Transverse colon (tissue), 4 donors: ENCODE results near the gene HAUS3. TPM values are rescaled to one million over a fixed set of nuclear protein-coding genes. Genes with fewer than 3 reads are reported as not detected.

Source experiments
- DNase-seq: peaks from one replicate; pipeline ENCODE4 v3.0.0-alpha.2; 2019
- H3K27ac ChIP-seq, 4 donors: fragments of 200-600 bp; sonication (generic); 2 replicates each; pipeline ENCODE4 v1.5.1; 2016 to 2018; ENCODE audit warnings: inconsistent platforms in 4 of 4
- H3K27me3 ChIP-seq: fragments of 200-600 bp; sonication (generic); 2 replicates; pipeline ENCODE4 v1.5.1; 2017; ENCODE audit warnings: inconsistent platforms
- H3K36me3 ChIP-seq, 4 donors: fragments of 200-600 bp; sonication (generic); 2 replicates each; pipeline ENCODE4 v1.5.1; 2017 to 2019; ENCODE audit warnings: inconsistent platforms in 4 of 4
- H3K4me1 ChIP-seq, 4 donors: fragments of 200-600 bp; sonication (generic); 2 replicates each; pipeline ENCODE4 v1.5.1; 2017 to 2020; ENCODE audit warnings: inconsistent platforms in 4 of 4
- H3K4me3 ChIP-seq, 4 donors: fragments of 200-600 bp; sonication (generic); 1 replicate in 1 of 4; 2 replicates in 3 of 4; pipeline versions ENCODE4 v1.5.1 to v1.6.1; 2017 to 2019; ENCODE audit warnings: inconsistent platforms in 4 of 4
- H3K9me3 ChIP-seq, 2 donors: fragments of 200-600 bp; sonication (generic); 2 replicates each; pipeline ENCODE4 v1.5.1; 2017 to 2019; ENCODE audit warnings: inconsistent platforms in 2 of 2
- EP300 ChIP-seq: sonication (generic); formaldehyde crosslinking; IDR thresholded peaks from one replicate; pipeline ENCODE4 v1.6.1; 2017; ENCODE audit warnings: antibody characterized with exemption, low read depth
- POLR2A ChIP-seq: fragments of 450-650 bp; IDR thresholded peaks from one replicate; pipeline ENCODE4 v1.6.1; 2016; ENCODE audit warnings: antibody characterized with exemption, mild to moderate bottlenecking, moderate library complexity
- POLR2AphosphoS5 ChIP-seq, 3 donors: sonication (generic); formaldehyde crosslinking; IDR thresholded peaks; one replicate each; pipeline ENCODE4 v1.6.1; 2016; ENCODE audit warnings: antibody characterized with exemption in 3 of 3
- WGBS, 2 donors: methylation state at CpG; one replicate each; pipeline ENCODE4 v1.1.5; 2018; ENCODE audit warnings: low coverage in 1 of 2; 5-methylcytosine and 5-hydroxymethylcytosine counted together
- in situ Hi-C, 4 donors: fragments of 200-750 bp; cut with MboI; loops; one replicate each; pipeline versions ENCODE4 v1.15.0 to v1.15.1; 2017; ENCODE audit warnings: low sequenced_read_pairs in 3 of 4, low pct_ligation_motif_present in 1 of 4, low pct_unique_long_range_greater_than_20kb in 1 of 4
- intact Hi-C: fragments of 100-400 bp; cut with DNase I; formaldehyde crosslinking; loops from one replicate; pipeline ENCODE4 v1.15.1; 2023; ENCODE audit warnings: low total_unique reads
- total RNA-seq, 4 donors: library from RNA; depleted of rRNA; stranded (reverse); fragments of >200 nt; gene quantifications; one replicate each; pipeline ENCODE4 v1.1.0, GENCODE V29; 2016
- TF ChIP-seq, protein P1 (sequence below), 5 experiments: fragments of 200-600 bp in 3 of 5; fragments of 450-650 bp in 2 of 5; sonication (generic) in 3 of 5; IDR thresholded peaks; 1 replicate in 2 of 5; 2 replicates in 3 of 5; pipeline ENCODE4 v1.5.1; 2016 to 2017; ENCODE audit warnings: antibody characterized with exemption in 5 of 5, inconsistent platforms in 3 of 5, mild to moderate bottlenecking in 2 of 5, moderate library complexity in 1 of 5

HAUS3 gene
- total RNA-seq, 4 donors from 2014 or later = 2.0 to 18.0 (median 11.3) TPM

- H3K27me3 ChIP-seq = no peaks in the 10 kb centered on the region
- H3K36me3 ChIP-seq = peaks cover 0 to 9% (median under 1%) of the 10 kb centered on the region in 4 donors
- in situ Hi-C loops (no loop called here), intact Hi-C loops (no loop called here)
- H3K9me3 ChIP-seq = no peaks in the 10 kb centered on the region
- DNase-seq = peak; percentile 10
- 63% methylated on average over 15 of the region's 18 CpGs; no CpG with 5 or more reads in 1 of the 2 donors for WGBS, 2 donors
- peaks cover 28 to 57% (median 53%) of the 10 kb centered on the region in 4 donors for H3K4me1 ChIP-seq
- no peak overlapping the region for H3K4me3 ChIP-seq
- H3K27ac ChIP-seq = peak overlapping the region; percentile 69 to 97 (median 83)
- TF ChIP-seq POLR2AphosphoS5 (IDR thresholded peaks at IDR 0.05) (no peak), POLR2A (no peak), EP300 (no peak)
- TF ChIP-seq, protein P1, sequence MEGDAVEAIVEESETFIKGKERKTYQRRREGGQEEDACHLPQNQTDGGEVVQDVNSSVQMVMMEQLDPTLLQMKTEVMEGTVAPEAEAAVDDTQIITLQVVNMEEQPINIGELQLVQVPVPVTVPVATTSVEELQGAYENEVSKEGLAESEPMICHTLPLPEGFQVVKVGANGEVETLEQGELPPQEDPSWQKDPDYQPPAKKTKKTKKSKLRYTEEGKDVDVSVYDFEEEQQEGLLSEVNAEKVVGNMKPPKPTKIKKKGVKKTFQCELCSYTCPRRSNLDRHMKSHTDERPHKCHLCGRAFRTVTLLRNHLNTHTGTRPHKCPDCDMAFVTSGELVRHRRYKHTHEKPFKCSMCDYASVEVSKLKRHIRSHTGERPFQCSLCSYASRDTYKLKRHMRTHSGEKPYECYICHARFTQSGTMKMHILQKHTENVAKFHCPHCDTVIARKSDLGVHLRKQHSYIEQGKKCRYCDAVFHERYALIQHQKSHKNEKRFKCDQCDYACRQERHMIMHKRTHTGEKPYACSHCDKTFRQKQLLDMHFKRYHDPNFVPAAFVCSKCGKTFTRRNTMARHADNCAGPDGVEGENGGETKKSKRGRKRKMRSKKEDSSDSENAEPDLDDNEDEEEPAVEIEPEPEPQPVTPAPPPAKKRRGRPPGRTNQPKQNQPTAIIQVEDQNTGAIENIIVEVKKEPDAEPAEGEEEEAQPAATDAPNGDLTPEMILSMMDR (IDR thresholded peaks at IDR 0.05) = no peak
Measured at GRCh38 chr4:2255501-2256155, 13.7 kb upstream of the HAUS3 start.

- DNase-seq = no peak
- Histone ChIP-seq H3K4me3 (no peak overlapping the region), H3K27me3 (no peaks in the 10 kb centered on the region), H3K36me3 (peaks cover 0 to 15% (median 4%) of the 10 kb centered on the region in 4 donors), H3K27ac (peak overlapping the region; percentile 69 to 97 (median 83)), H3K4me1 (peaks cover 21 to 49% (median 46%) of the 10 kb centered on the region in 4 donors), H3K9me3 (no peaks in the 10 kb centered on the region)
- in situ Hi-C loops (no loop called here), intact Hi-C loops (no loop called here)
- TF ChIP-seq, protein P1 (IDR thresholded peaks at IDR 0.05) = no peak
- no peak for TF ChIP-seq POLR2AphosphoS5 (IDR thresholded peaks at IDR 0.05)
- no peak for TF ChIP-seq EP300
- TF ChIP-seq POLR2A = no peak
- WGBS, 2 donors = 88 to 90% methylated on average over 15 to 32 of the region's 32 CpGs
Measured at GRCh38 chr4:2254665-2255500, 13.0 kb upstream of the HAUS3 start.

GRCh38 chr4:2253160-2254084 is 11.5 kb upstream of the HAUS3 start:
- Histone ChIP-seq H3K9me3 (no peaks in the 10 kb centered on the region), H3K4me3 (no peak overlapping the region), H3K27ac (no peak overlapping the region), H3K4me1 (peaks cover 14 to 35% (median 32%) of the 10 kb centered on the region in 4 donors), H3K36me3 (peaks cover 0 to 16% (median 7%) of the 10 kb centered on the region in 4 donors), H3K27me3 (no peaks in the 10 kb centered on the region)
- intact Hi-C loops (no loop called here), in situ Hi-C loops (no loop called here)
- no peak for DNase-seq
- 88% methylated on average over 28 of the region's 32 CpGs; no CpG with 5 or more reads in 1 of the 2 donors for WGBS, 2 donors
- no peak for TF ChIP-seq POLR2A

DNA sequence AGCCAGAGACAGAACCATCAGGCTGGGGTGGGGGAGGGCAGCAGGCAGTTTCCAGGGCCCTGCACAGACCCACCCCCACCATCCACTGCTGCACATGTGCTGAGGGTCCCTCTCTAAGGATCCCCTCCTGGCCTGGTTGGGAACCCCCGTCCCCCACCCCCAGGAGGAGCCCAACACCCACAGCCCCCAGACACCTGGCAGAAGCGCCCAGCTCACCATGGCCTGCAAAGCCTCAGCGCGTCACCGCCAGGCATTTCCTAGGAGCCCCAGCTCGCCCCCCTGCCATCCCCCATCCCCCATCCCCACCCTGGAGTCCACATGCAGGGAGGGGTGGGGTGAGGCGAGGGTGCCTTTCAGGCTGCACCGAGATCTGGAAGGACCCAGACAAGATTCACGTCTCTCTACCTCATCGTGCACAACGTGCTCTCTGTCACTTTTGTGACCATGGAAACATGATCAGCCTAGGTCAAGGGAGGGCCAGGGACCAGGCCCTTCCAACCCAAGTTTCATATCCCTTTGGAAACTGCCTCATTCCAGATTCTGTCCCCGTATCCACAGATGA is 10.7 kb upstream of the HAUS3 start:
- WGBS, 2 donors = 97% methylated on average over 11 of the region's 12 CpGs; no CpG with 5 or more reads in 1 of the 2 donors
- Histone ChIP-seq H3K36me3 (peaks cover 0 to 16% (median 7%) of the 10 kb centered on the region in 4 donors), H3K9me3 (no peaks in the 10 kb centered on the region), H3K27ac (no peak overlapping the region), H3K4me1 (peaks cover 14 to 27% (median 24%) of the 10 kb centered on the region in 4 donors), H3K27me3 (no peaks in the 10 kb centered on the region), H3K4me3 (no peak overlapping the region)
- in situ Hi-C loops (no loop called here), intact Hi-C loops (no loop called here)
- no peak for TF ChIP-seq EP300
- TF ChIP-seq, protein P1 (IDR thresholded peaks at IDR 0.05) = no peak
- no peak for TF ChIP-seq POLR2A
- TF ChIP-seq POLR2AphosphoS5 (IDR thresholded peaks at IDR 0.05) = no peak
- DNase-seq = no peak
